ENCODE data around the gene TPCN1.

TPCN1 gene

GRCh38 chr12:113222730-113223531, 1.7 kb downstream of the TPCN1 start:
- peaks cover 45 to 91% (median 71%) of the 10 kb centered on the region in 10 experiments for H3K4me1 ChIP-seq
- H3K27ac ChIP-seq = peak overlapping the region in 6 of 11 experiments; percentile 36 to 90 (median 88); a peak in 11 of 22 replicates
- H3K27me3 ChIP-seq = peaks cover 0 to 75% (median 64%) of the 10 kb centered on the region in 11 experiments; a peak in 19 of 22 replicates
- peaks cover 0 to 8% (median 0%) of the 10 kb centered on the region in 11 experiments; a peak in 3 of 22 replicates for H4K20me1 ChIP-seq
- peaks cover 0 to 32% (median 0%) of the 10 kb centered on the region in 11 experiments; a peak in 6 of 22 replicates for H3K36me3 ChIP-seq
- peak overlapping the region in 6 of 11 experiments; percentile 33 to 96 (median 91); a peak in 9 of 22 replicates for H3K9ac ChIP-seq
- H3K9me3 ChIP-seq (replicated peaks in 1 of 11) = no peaks in the 10 kb centered on the region
- H3K4me2 ChIP-seq = peak overlapping the region; percentile 93 to 100 (median 96)
- no peak for TF ChIP-seq Cebpa-rat (IDR thresholded peaks at IDR 0.05)
- H3K4me3 ChIP-seq = peak overlapping the region in 6 of 10 experiments; percentile 66 to 94 (median 86); a peak in 8 of 20 replicates

- Histone ChIP-seq H3K4me2 (peak overlapping the region; percentile 13 to 100 (median 96); a peak in 17 of 22 replicates), H4K20me1 (peaks cover 0 to 8% (median 0%) of the 10 kb centered on the region in 11 experiments; a peak in 4 of 22 replicates), H3K4me3 (no peak overlapping the region; a peak in 1 of 20 replicates), H3K27me3 (peaks cover 0 to 57% (median 49%) of the 10 kb centered on the region in 11 experiments; a peak in 19 of 22 replicates), H3K36me3 (peaks cover 0 to 47% (median 0%) of the 10 kb centered on the region in 11 experiments; a peak in 6 of 22 replicates), H3K27ac (no peak overlapping the region), H3K9me3 (replicated peaks in 1 of 11) (no peaks in the 10 kb centered on the region), H3K9ac (peak overlapping the region in 1 of 11 experiments; percentile 20; a peak in 1 of 22 replicates), H3K4me1 (peaks cover 52 to 92% (median 72%) of the 10 kb centered on the region in 10 experiments)
- TF ChIP-seq Cebpa-rat (IDR thresholded peaks at IDR 0.05) = no peak
These were observed 3.7 kb downstream of the TPCN1 start for GRCh38 chr12:113224955-113225354.

GRCh38 chr12:113226696-113227568, 5.7 kb downstream of the TPCN1 start:
- peaks cover 47 to 100% (median 75%) of the 10 kb centered on the region in 10 experiments for H3K4me1 ChIP-seq
- H3K27ac ChIP-seq = peak overlapping the region in 9 of 11 experiments; percentile 10 to 62 (median 40); a peak in 15 of 22 replicates

GRCh38 chr12:113227686-113228391, 6.6 kb downstream of the TPCN1 start:
- peaks cover 0 to 4% (median 0%) of the 10 kb centered on the region in 11 experiments; a peak in 3 of 22 replicates for H4K20me1 ChIP-seq
- peak overlapping the region; percentile 5 to 98 (median 72); a peak in 21 of 22 replicates for H3K4me2 ChIP-seq
- peaks cover 0 to 46% (median 36%) of the 10 kb centered on the region in 11 experiments; a peak in 18 of 22 replicates for H3K27me3 ChIP-seq
- peaks cover 0 to 75% (median 0%) of the 10 kb centered on the region in 11 experiments; a peak in 9 of 22 replicates for H3K36me3 ChIP-seq
- 0 out of 20 replicates have a peak overlapping the region, but pooled peaks of 2 of the 10 experiments have one; percentile 8 to 25 for H3K4me3 ChIP-seq
- no peak for TF ChIP-seq Cebpa-rat (IDR thresholded peaks at IDR 0.05)
- H3K9ac ChIP-seq = peak overlapping the region in 9 of 11 experiments; percentile 1 to 73 (median 46); a peak in 13 of 22 replicates
- H3K9me3 ChIP-seq (replicated peaks in 1 of 11) = peaks cover 0 to 7% (median 0%) of the 10 kb centered on the region in 11 experiments; a peak in 5 of 22 replicates
- peak overlapping the region in 9 of 11 experiments; percentile 5 to 62 (median 42); a peak in 16 of 22 replicates for H3K27ac ChIP-seq
- peaks cover 46 to 100% (median 74%) of the 10 kb centered on the region in 10 experiments for H3K4me1 ChIP-seq

More at GRCh38 chr12:113226696-113227568, 5.7 kb downstream of the TPCN1 start:
- H3K4me3 ChIP-seq = peak overlapping the region in 3 of 10 experiments; percentile 8 to 29 (median 25); a peak in 2 of 20 replicates
- H3K36me3 ChIP-seq = peaks cover 0 to 67% (median 0%) of the 10 kb centered on the region in 11 experiments; a peak in 9 of 22 replicates
- TF ChIP-seq Cebpa-rat (IDR thresholded peaks at IDR 0.05) = 0 out of 22 replicates have a peak, but pooled peaks of 1 of the 11 experiments have one; percentile 12
- peak overlapping the region; percentile 5 to 98 (median 72); a peak in 21 of 22 replicates for H3K4me2 ChIP-seq
- H4K20me1 ChIP-seq = peaks cover 0 to 4% (median 0%) of the 10 kb centered on the region in 11 experiments; a peak in 4 of 22 replicates
- H3K9ac ChIP-seq = peak overlapping the region in 9 of 11 experiments; percentile 1 to 73 (median 46); a peak in 13 of 22 replicates
- peaks cover 0 to 51% (median 43%) of the 10 kb centered on the region in 11 experiments; a peak in 19 of 22 replicates for H3K27me3 ChIP-seq
- peaks cover 0 to 7% (median 0%) of the 10 kb centered on the region in 11 experiments; a peak in 5 of 22 replicates for H3K9me3 ChIP-seq (replicated peaks in 1 of 11)

- H3K4me3 ChIP-seq = no peak overlapping the region
- H3K4me1 ChIP-seq = peaks cover 46 to 100% (median 74%) of the 10 kb centered on the region in 10 experiments
- H3K36me3 ChIP-seq = peaks cover 0 to 78% (median 0%) of the 10 kb centered on the region in 11 experiments; a peak in 9 of 22 replicates
- peaks cover 0 to 7% (median 0%) of the 10 kb centered on the region in 11 experiments; a peak in 4 of 22 replicates for H4K20me1 ChIP-seq
- H3K27me3 ChIP-seq = peaks cover 0 to 44% (median 30%) of the 10 kb centered on the region in 11 experiments; a peak in 19 of 22 replicates
- H3K4me2 ChIP-seq = peak overlapping the region in 5 of 11 experiments; percentile 72 to 98 (median 89); a peak in 9 of 22 replicates
- peak overlapping the region in 4 of 11 experiments; percentile 53 to 73 (median 58); a peak in 7 of 22 replicates for H3K9ac ChIP-seq
- H3K27ac ChIP-seq = peak overlapping the region in 4 of 11 experiments; percentile 36 to 73 (median 67); a peak in 7 of 22 replicates
- peaks cover 0 to 7% (median 0%) of the 10 kb centered on the region in 11 experiments; a peak in 5 of 22 replicates for H3K9me3 ChIP-seq (replicated peaks in 1 of 11)
- TF ChIP-seq Cebpa-rat (IDR thresholded peaks at IDR 0.05) = no peak
These were observed 7.2 kb downstream of the TPCN1 start for GRCh38 chr12:113228394-113229028.

GRCh38 chr12:113230315-113231234, 9.3 kb downstream of the TPCN1 start:
- no peak overlapping the region for H3K4me3 ChIP-seq
- H3K4me1 ChIP-seq = peaks cover 42 to 100% (median 63%) of the 10 kb centered on the region in 10 experiments
- H3K27ac ChIP-seq = peak overlapping the region in 3 of 11 experiments; percentile 34 to 77 (median 73); a peak in 5 of 22 replicates
- TF ChIP-seq Cebpa-rat (IDR thresholded peaks at IDR 0.05) = no peak
- H3K4me2 ChIP-seq = peak overlapping the region; percentile 49 to 98 (median 72); a peak in 21 of 22 replicates
- peaks cover 0 to 27% (median 0%) of the 10 kb centered on the region in 11 experiments; a peak in 4 of 22 replicates for H4K20me1 ChIP-seq
- H3K9ac ChIP-seq = peak overlapping the region in 1 of 11 experiments; percentile 58; a peak in 1 of 22 replicates
- H3K36me3 ChIP-seq = peaks cover 0 to 90% (median 0%) of the 10 kb centered on the region in 11 experiments; a peak in 9 of 22 replicates
- H3K27me3 ChIP-seq = peaks cover 0 to 43% (median 19%) of the 10 kb centered on the region in 11 experiments; a peak in 13 of 22 replicates
- H3K9me3 ChIP-seq (replicated peaks in 1 of 11) = peaks cover 0 to 7% (median 0%) of the 10 kb centered on the region in 11 experiments; a peak in 5 of 22 replicates

Data from BLaER1 treated with 17β-estradiol and CSF1 and Interleukin-3, amounts not matched to agents 10 nM and 100 nM (cell line).